Large intestine (tissue), 3 donors: ENCODE results near the gene KNCN. TPM values are rescaled to one million over a fixed set of nuclear protein-coding genes. Genes with fewer than 3 reads are reported as not detected.

ENCODE experiments used
- DNase-seq, 2 donors: peaks; one replicate each; pipeline versions ENCODE4 v3.0.0 to v3.0.0-alpha.2; 2013
- H3K27ac ChIP-seq: one replicate; pipeline ENCODE4 v1.5.1; 2013; ENCODE audit warnings: low read length
- H3K27me3 ChIP-seq: 2 replicates; pipeline ENCODE4 v1.6.1; 2013; ENCODE audit warnings: low read length; ENCODE audit not compliant: control insufficient read depth, insufficient read depth
- H3K36me3 ChIP-seq: 2 replicates; pipeline ENCODE4 v1.6.1; 2013; ENCODE audit warnings: low read length; ENCODE audit not compliant: control insufficient read depth, insufficient read depth
- H3K4me1 ChIP-seq: one replicate; pipeline ENCODE4 v1.6.1; 2013; ENCODE audit warnings: low read length; ENCODE audit not compliant: control insufficient read depth, insufficient read depth
- H3K4me3 ChIP-seq: one replicate; pipeline ENCODE4 v1.5.1; 2013; ENCODE audit warnings: low read length
- H3K9me3 ChIP-seq: one replicate; pipeline ENCODE4 v1.6.1; 2013; ENCODE audit warnings: mild to moderate bottlenecking, low read depth, low read length, moderate library complexity; ENCODE audit not compliant: control insufficient read depth
- WGBS: methylation state at CpG from one replicate; pipeline ENCODE4 v1.1.5; 2013; ENCODE audit warnings: low lambda C conversion rate; ENCODE audit not compliant: insufficient coverage; 5-methylcytosine and 5-hydroxymethylcytosine counted together
- polyA plus RNA-seq: library from polyadenylated mRNA; unstranded; fragments of 120-200 nt; gene quantifications from one replicate; pipeline ENCODE4 v1.2.1, GENCODE V29; 2013

KNCN gene
- polyA plus RNA-seq, 1 donor = 0.18 TPM

DNA sequence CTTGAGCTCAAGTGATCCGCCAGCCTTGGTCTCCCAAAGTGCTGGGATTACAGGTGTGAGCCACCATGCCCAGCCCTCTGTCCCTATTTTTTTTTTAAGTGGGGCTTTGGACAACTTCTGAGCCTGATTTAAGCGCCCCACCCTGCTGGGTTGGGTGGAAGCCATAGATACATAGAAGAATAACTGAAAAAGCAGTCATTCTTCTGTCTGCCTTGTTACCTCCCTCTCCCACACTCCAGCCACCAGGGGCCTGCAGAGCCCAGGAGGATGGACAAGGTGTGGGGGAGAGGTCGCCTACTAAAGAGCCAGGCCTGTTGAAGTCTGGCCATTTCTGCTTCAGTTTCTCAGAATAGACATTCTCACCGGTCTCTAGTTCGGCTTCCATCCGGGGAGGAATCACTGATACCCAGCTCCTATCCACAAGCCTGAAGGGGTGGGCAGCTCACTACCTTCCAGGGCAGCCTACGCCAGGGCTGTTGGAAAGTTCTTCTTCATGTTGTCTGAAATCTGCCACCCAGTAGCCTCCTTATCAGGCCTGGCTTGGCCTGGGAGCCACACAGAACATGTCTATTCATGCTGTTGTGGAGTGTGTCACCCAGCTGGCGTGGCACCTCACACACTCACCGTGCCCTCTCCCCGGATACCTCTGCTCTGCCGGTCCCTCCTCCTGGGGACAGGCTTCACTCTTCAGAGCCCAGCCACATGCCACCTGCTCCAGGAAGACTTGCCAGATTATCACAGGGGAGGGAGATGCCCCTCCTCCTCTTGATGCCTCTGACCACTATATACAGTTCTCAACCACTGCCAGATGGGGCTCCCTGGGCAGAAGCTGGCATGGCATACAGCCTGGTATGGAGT is 27.7 kb downstream of the KNCN start:
- no peak overlapping the region for H3K27ac ChIP-seq
- peaks cover 12% of the 10 kb centered on the region for H3K4me1 ChIP-seq
- no peaks in the 10 kb centered on the region for H3K36me3 ChIP-seq
- H3K27me3 ChIP-seq = peaks cover 72% of the 10 kb centered on the region
- H3K9me3 ChIP-seq = no peaks in the 10 kb centered on the region
- DNase-seq = no peak
- WGBS = no CpG with 5 or more reads among the region's 11 CpGs
- no peak overlapping the region for H3K4me3 ChIP-seq

DNA sequence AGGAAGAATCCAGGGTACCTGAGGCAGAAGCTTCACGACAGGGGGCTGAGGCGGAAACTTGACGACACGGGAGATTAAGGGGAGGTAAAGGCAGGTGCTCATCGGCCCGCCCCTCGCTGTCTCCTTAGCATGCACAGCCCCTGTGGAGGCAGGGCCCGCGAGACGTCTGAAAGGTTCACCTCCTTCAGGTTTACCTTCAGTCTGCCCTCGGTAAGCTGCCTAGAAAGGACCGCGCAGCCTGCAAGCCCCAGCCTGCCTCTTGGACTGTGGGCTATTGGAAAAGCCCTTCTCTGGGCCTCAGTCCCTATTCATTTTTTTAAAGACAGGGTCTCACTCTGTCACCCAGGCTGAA is 28.5 kb downstream of the KNCN start:
- DNase-seq = no peak
- Histone ChIP-seq H3K9me3 (no peaks in the 10 kb centered on the region), H3K27me3 (peaks cover 67% of the 10 kb centered on the region), H3K4me3 (no peak overlapping the region), H3K36me3 (no peaks in the 10 kb centered on the region), H3K4me1 (peaks cover 15% of the 10 kb centered on the region), H3K27ac (no peak overlapping the region)
- WGBS = no CpG with 5 or more reads among the region's 13 CpGs

DNA sequence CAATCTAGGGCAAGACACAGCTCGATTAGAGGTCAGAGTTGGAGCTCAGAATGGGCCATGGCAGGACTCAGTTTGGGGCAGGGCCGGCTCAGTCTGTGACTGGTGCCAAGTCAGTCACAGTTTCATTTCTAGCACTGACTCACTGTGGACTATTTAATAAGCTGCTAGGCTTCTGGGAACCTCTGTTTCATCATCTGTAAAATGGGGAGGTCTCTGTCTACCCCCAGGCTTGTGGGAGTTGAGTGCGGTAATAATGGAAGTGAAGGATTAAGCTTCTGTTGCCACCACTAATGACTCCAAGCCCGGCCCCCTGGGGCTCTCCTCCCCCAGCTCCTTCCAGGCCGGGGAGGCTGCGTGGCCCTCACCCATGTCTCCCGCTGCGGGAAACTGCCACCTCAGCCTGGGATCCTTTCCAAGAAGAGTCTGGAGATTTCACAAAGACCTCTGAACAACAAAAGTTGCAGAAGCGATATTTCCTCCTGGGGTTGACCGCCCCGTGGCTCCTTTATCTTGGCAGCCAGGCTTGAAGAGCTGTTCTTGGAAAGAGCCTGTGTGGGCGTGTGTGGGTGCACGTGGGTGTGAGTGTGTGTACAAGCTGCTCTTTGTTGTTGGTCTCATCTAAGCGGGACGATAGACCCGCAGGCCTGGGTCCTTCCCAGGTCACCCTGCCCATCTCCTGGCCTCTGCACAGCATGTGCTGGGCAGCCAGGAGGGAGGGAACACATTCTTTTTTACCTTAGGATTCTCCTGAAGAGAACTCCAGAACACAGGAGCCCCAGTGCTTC is 29.1 kb downstream of the KNCN start:
- Histone ChIP-seq H3K4me1 (peaks cover 17% of the 10 kb centered on the region), H3K9me3 (no peaks in the 10 kb centered on the region), H3K36me3 (no peaks in the 10 kb centered on the region), H3K27ac (no peak overlapping the region), H3K27me3 (peaks cover 63% of the 10 kb centered on the region), H3K4me3 (no peak overlapping the region)
- DNase-seq = no peak
- WGBS = no CpG with 5 or more reads among the region's 16 CpGs

DNA sequence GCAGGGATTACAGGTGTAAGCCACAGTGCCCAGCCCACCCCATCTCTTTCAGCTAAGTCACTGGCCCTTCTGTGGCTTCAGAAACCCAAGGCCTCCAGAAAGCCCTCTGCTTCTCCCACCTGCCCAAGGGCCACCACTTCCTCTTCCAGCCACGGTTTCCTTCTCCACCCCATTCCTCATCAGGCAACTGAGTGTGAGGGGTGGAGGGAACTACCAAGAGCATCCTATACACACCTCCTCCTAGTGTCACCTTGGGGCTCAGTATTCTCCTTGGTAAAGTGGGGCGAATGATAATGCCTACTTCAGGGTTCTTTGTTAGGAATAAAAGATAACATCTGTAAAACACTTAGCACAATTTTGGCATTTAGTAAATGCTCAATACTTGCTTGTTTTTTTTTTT is 30.0 kb downstream of the KNCN start:
- WGBS = no CpG with 5 or more reads among the region's 2 CpGs
- H3K36me3 ChIP-seq = no peaks in the 10 kb centered on the region

DNA sequence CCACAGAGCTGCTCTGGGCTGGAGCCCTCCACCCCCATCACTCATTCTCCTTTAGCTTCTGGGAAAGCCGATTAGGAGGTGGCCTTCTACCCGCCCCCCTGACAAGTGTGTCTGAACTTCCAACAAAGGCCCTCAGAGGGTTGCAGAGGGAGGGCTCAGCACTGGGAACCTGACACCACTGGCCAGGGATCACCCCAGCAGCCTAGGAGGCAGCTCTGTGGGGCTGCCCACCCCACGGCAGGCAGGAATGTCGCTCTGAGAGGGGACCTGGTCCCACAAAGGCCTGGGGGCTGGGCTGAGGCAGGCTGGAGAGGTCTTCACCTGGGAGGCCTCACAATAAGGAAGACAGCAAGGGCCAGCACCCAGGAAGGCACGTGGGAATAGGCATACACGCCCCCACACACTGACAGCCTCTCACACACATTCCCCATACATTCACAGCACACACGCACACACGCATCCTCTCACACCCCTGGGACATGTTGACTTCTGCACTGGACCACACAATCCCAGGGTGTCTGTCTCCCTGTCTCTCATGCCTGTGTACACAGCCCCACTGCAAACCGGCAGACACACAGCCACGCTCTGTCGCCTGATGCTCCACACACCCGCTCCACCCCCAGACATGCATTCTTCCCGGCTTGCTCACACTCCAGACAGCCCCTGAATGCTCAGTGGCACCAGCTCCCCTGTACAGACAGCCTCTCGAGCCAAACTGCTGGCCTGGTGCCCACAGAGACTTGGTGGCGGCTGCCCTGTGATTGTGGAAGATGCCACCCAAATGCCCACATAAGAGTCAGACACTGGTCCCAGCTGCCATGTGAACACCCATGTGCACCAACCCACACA is 31.2 kb downstream of the KNCN start:
- Histone ChIP-seq H3K36me3 (no peaks in the 10 kb centered on the region), H3K27me3 (peaks cover 51% of the 10 kb centered on the region), H3K4me1 (peaks cover 9% of the 10 kb centered on the region), H3K4me3 (no peak overlapping the region), H3K27ac (no peak overlapping the region), H3K9me3 (no peaks in the 10 kb centered on the region)
- no peak for DNase-seq
- no CpG with 5 or more reads among the region's 15 CpGs for WGBS

More for the DNA sequence above, 30.0 kb downstream of the KNCN start:
- no peak overlapping the region for H3K4me3 ChIP-seq
- H3K27ac ChIP-seq = no peak overlapping the region
- peaks cover 59% of the 10 kb centered on the region for H3K27me3 ChIP-seq
- DNase-seq = no peak
- H3K9me3 ChIP-seq = no peaks in the 10 kb centered on the region
- H3K4me1 ChIP-seq = peaks cover 11% of the 10 kb centered on the region

DNA sequence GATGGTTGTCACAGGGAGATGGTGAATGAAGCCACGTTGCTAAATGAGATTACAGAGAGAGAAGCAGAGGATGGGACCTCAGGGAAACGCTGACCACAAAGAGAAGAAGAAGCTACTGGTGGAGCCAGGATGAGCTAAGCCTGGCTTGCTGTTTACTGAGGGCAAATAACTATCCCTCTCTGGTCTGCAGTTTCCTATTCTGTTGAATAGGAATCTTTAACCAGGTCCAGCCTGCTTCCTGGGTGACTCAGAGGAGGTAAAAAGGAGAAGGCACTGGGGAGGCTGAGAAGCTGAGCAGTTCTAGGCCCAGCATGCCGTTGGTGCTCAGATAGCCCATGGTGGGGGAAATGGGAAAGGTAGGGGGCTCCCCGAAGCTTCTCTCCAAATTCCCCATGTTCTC is 32.2 kb downstream of the KNCN start:
- no CpG with 5 or more reads among the region's 4 CpGs for WGBS
- peaks cover 40% of the 10 kb centered on the region for H3K27me3 ChIP-seq

DNA sequence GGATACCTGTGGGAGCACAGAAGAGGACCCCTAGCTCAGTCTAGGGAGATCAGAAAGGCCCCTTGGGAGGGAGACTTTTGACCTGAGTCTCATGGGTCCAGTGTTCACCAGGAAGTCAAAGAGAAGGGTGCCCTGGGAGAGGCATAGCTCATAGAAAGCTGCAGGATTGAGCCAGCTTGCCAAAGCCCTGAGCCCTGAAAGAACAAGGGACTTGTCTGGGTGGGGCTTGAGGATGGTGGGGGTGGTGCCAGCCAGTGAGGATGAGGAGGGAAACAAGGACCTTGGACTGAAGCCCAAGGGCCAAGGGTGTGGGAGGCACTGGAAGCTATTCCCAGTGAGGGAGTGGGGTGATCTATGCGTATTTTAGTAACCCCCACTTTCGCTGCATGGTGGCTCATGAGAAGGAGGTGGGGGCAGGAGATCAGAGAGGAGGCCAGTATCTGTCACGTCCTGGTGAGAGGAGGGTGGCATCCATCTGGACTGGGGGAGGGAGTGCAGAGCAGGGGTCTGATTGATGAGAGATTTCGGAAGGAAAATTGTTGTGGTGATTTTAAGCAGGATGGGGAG is 33.4 kb downstream of the KNCN start:
- H3K36me3 ChIP-seq = no peaks in the 10 kb centered on the region
- no peak overlapping the region for H3K4me3 ChIP-seq
- peak in 1 of 2 donors; percentile 64 for DNase-seq
- H3K27me3 ChIP-seq = peaks cover 37% of the 10 kb centered on the region
- no peak overlapping the region for H3K27ac ChIP-seq
- H3K9me3 ChIP-seq = no peaks in the 10 kb centered on the region
- H3K4me1 ChIP-seq = peaks cover 9% of the 10 kb centered on the region
- WGBS = 100% methylated on average over 1 of the region's 4 CpGs

More for the DNA sequence above, 32.2 kb downstream of the KNCN start:
- Histone ChIP-seq H3K4me3 (no peak overlapping the region), H3K27ac (no peak overlapping the region), H3K36me3 (no peaks in the 10 kb centered on the region), H3K4me1 (peaks cover 9% of the 10 kb centered on the region), H3K9me3 (no peaks in the 10 kb centered on the region)
- no peak for DNase-seq

DNA sequence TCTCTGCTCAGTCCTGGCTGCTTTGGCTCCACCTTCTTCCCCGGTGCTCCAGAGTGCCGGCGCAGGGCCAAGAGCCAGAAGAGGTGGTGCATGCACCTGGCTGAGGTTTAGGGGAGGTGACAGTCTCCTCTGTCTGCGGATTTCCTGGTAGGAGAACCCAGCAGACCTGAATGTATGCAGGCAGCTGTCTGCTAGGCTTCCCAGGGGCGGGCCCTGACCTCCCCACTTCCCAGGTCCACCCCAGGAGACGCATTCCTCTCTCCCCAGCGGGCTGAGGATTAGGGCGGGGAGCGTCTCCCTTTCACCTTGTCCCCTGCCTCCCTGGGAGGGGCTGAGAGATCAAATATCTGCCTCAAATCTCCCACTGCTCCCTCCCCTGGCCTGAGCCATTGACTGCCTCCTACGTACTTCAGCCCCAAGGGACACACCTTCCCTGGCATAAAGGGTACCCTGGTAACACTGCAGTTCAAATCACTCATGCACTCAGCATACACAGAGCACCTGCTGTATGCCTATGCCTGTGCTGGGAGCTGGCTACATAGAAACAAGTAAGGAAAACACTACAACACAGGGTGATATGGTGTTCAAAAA is 34.3 kb downstream of the KNCN start:
- no peak overlapping the region for H3K27ac ChIP-seq
- peak in 1 of 2 donors; percentile 69 for DNase-seq

DNA sequence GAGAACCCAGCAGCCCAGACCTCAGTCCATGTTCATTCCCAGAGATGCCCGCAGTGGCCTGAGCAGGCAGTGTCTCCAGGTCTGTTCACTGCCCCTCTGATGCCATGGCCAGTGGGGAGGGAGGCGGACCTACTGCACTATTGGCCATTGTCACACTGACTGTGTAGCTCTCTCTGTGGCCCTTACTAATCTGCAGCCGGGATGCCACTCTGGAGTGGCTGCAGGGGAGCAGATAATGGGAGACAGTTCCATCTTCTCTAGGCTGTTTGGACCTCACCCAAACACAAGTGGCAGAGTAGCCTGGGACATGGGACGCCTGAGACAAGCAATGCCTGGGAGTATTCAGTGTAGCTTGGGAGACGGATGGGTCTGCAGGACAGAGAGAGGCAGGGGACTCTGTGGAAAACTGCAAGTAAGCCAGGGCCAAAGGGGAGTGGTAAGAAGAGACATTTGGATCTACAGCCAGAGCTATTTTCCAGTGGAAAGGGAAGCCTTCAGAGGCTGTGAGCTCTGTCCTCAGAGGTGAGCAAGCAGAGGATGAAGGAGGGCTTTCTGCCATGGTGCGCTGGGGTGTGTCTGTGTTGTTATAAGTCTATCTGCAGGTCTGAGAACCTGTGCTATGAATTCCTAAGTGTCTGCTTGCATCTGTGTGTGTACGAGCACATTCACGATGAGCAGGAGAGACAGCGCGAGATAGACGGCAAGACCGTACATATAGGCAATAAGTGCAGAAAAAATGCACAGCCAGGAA is 35.1 kb downstream of the KNCN start:
- Histone ChIP-seq H3K27ac (no peak overlapping the region), H3K27me3 (peaks cover 29% of the 10 kb centered on the region), H3K36me3 (no peaks in the 10 kb centered on the region), H3K9me3 (no peaks in the 10 kb centered on the region), H3K4me3 (no peak overlapping the region), H3K4me1 (peaks cover 9% of the 10 kb centered on the region)
- DNase-seq = no peak
- WGBS = 30% methylated on average over 2 of the region's 12 CpGs

More for the DNA sequence above, 34.3 kb downstream of the KNCN start:
- Histone ChIP-seq H3K9me3 (no peaks in the 10 kb centered on the region), H3K4me3 (no peak overlapping the region), H3K36me3 (no peaks in the 10 kb centered on the region), H3K4me1 (peaks cover 9% of the 10 kb centered on the region), H3K27me3 (peaks cover 31% of the 10 kb centered on the region)
- WGBS = no CpG with 5 or more reads among the region's 10 CpGs
